OCI-LY7 (cell line): Measurements from ENCODE around the gene BCAR3.

ENCODE experiments used
- CTCF ChIP-seq: fragments of 200-600 bp; sonication (generic); conservative IDR thresholded peaks from 2 replicates; pipeline ENCODE4 v1.5.1; 2014; ENCODE audit warnings: mild to moderate bottlenecking, antibody characterized with exemption, low read length, moderate library complexity, mixed read lengths
- EZH2phosphoT487 ChIP-seq: fragments of 200-600 bp; sonication (generic); IDR thresholded peaks from 2 replicates; pipeline ENCODE4 v1.6.1; 2018; ENCODE audit warnings: low read depth, borderline replicate concordance, mild to moderate bottlenecking, mixed run types, antibody characterized with exemption, low read length, moderate library complexity, mixed read lengths

- no peak for TF ChIP-seq CTCF
- no peak for TF ChIP-seq EZH2phosphoT487
Observed at GRCh38 chr1:93701629-93702028, 20.0 kb upstream of the BCAR3 start.
